ENCODE data around the gene ADSS2. TPM values are rescaled to one million over a fixed set of nuclear protein-coding genes. Genes with fewer than 3 reads are reported as not detected.

ADSS2 gene
- total and polyA plus RNA-seq, 2 donors (not counting 3 experiments of a cell fraction or from before 2014, with no cell fraction given), result 35.5 to 90.6 TPM

DNA sequence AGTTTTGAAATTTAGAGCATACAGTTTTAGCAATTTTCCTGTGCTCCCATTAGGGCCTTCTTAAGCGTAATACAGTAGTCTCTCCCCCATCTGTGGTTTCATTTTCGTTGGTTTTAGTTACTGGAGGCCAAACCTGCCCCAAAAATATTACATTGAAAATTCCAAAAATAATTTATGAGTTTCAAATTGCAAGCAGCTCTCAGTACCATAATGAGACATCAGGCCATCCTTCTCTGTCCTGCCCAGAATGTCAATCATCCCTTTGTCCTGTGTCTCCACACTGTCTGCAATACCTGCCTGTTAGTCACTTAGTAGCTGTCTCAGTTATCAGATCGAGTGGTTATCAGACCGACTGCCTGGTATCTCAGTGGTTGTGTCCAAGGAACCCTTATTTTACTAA lies 45.4 kb downstream of the ADSS2 start:
- Histone ChIP-seq H3K9ac (replicated peaks; ENCODE audit: extremely low read depth, insufficient read depth, low read length) (no peak overlapping the region), H3K27ac (ENCODE audit: insufficient read depth, low read depth, low read length) (no peak overlapping the region), H4K20me1 (replicated peaks; ENCODE audit: control insufficient read depth, extremely low read depth, insufficient read depth, low read length) (no peaks in the 10 kb centered on the region), H3K4me3 (replicated peaks in 1 of 3; ENCODE audit: insufficient read depth in 1 of 3, low read depth in 1 of 3, low read length in 3 of 3) (no peak overlapping the region), H3K4me2 (ENCODE audit: insufficient read depth, low read length) (no peak overlapping the region), H3K79me2 (ENCODE audit: control insufficient read depth, insufficient read depth, low read length) (no peaks in the 10 kb centered on the region), H3K4me1 (ENCODE audit: control insufficient read depth, extremely low read depth, insufficient read depth, low read length) (no peaks in the 10 kb centered on the region), H3K36me3 (ENCODE audit: control insufficient read depth in 2 of 2, extremely low read depth in 1 of 2, insufficient read depth in 2 of 2, low read length in 2 of 2) (peaks cover 12 to 17% of the 10 kb centered on the region in 2 experiments), H3K9me3 (replicated peaks; ENCODE audit: control insufficient read depth, insufficient read depth, low read length) (no peaks in the 10 kb centered on the region), H3K9me1 (replicated peaks; ENCODE audit: control insufficient read depth, extremely low read depth, insufficient read depth, low read length) (no peaks in the 10 kb centered on the region), H2AFZ (ENCODE audit: low read depth, low read length) (no peak overlapping the region), H3K27me3 (ENCODE audit: control insufficient read depth in 2 of 2, insufficient read depth in 2 of 2, low read length in 2 of 2) (no peaks in the 10 kb centered on the region)
- ChIA-PET CTCF (interaction anchor here (0.9 to 1.2 kb wide), 2 partner anchors 8 to 23 kb away, joined by 3 read pairs; no protein-coding TSS in a partner anchor), POLR2A (no interaction called here)
- FAIRE-seq (no peak), DNase-seq (ENCODE audit: low read depth, low spot score) (no peak)
- dilution Hi-C loops (cut with MboI; ENCODE audit: extremely low pct_ligation_motif_present, low sequenced_read_pairs), result no loop called here
- BruUV-seq (replicated peaks), result no TSS peak
- TF ChIP-seq POLR2A (IDR thresholded peaks at IDR 0.05; ENCODE audit: low read depth, low read length), result no peak
- intact Hi-C loops (cut with micrococcal nuclease), result no loop called here

- no peak for DNase-seq (ENCODE audit: low read depth, low spot score)
- ChIA-PET POLR2A (no interaction called here), CTCF (interaction anchor here (0.9 to 1.2 kb wide), 2 partner anchors 9 to 23 kb away, joined by 3 read pairs; no protein-coding TSS in a partner anchor)
- no peak overlapping the region for H3K27ac ChIP-seq (ENCODE audit: insufficient read depth, low read depth, low read length)
- no peaks in the 10 kb centered on the region for H3K79me2 ChIP-seq (ENCODE audit: control insufficient read depth, insufficient read depth, low read length)
- dilution Hi-C loops (cut with MboI; ENCODE audit: extremely low pct_ligation_motif_present, low sequenced_read_pairs) (no loop called here), intact Hi-C loops (cut with micrococcal nuclease) (no loop called here)
- FAIRE-seq, result no peak
- no peaks in the 10 kb centered on the region for H4K20me1 ChIP-seq (replicated peaks; ENCODE audit: control insufficient read depth, extremely low read depth, insufficient read depth, low read length)
- no peak overlapping the region for H3K4me2 ChIP-seq (ENCODE audit: insufficient read depth, low read length)
- no peaks in the 10 kb centered on the region for H3K27me3 ChIP-seq (ENCODE audit: control insufficient read depth in 2 of 2, insufficient read depth in 2 of 2, low read length in 2 of 2)
- no peak overlapping the region for H3K9ac ChIP-seq (replicated peaks; ENCODE audit: extremely low read depth, insufficient read depth, low read length)
- no peaks in the 10 kb centered on the region for H3K9me1 ChIP-seq (replicated peaks; ENCODE audit: control insufficient read depth, extremely low read depth, insufficient read depth, low read length)
- BruUV-seq (replicated peaks), result no TSS peak
- TF ChIP-seq, protein P1, sequence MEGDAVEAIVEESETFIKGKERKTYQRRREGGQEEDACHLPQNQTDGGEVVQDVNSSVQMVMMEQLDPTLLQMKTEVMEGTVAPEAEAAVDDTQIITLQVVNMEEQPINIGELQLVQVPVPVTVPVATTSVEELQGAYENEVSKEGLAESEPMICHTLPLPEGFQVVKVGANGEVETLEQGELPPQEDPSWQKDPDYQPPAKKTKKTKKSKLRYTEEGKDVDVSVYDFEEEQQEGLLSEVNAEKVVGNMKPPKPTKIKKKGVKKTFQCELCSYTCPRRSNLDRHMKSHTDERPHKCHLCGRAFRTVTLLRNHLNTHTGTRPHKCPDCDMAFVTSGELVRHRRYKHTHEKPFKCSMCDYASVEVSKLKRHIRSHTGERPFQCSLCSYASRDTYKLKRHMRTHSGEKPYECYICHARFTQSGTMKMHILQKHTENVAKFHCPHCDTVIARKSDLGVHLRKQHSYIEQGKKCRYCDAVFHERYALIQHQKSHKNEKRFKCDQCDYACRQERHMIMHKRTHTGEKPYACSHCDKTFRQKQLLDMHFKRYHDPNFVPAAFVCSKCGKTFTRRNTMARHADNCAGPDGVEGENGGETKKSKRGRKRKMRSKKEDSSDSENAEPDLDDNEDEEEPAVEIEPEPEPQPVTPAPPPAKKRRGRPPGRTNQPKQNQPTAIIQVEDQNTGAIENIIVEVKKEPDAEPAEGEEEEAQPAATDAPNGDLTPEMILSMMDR (IDR thresholded peaks at IDR 0.05; ENCODE audit: extremely low read depth in 1 of 2, insufficient read depth in 1 of 2, low read depth in 1 of 2, low read length in 2 of 2), result no peak
- TF ChIP-seq FOS (IDR thresholded peaks at IDR 0.05; ENCODE audit: borderline replicate concordance, insufficient read depth, low read length) (no peak), EZH2 (IDR thresholded peaks at IDR 0.05; ENCODE audit: borderline replicate concordance, low read depth, low read length, severe bottlenecking) (no peak), JUN (IDR thresholded peaks at IDR 0.05; ENCODE audit: borderline replicate concordance, insufficient read depth, insufficient read length, low read depth) (no peak), MYC (IDR thresholded peaks at IDR 0.05; ENCODE audit: low read depth, low read length) (no peak), GATA2 (IDR thresholded peaks at IDR 0.05; ENCODE audit: insufficient read depth, insufficient read length, low read depth, low read length) (no peak), POLR2A (IDR thresholded peaks at IDR 0.05; ENCODE audit: low read depth, low read length) (no peak), MAX (IDR thresholded peaks at IDR 0.05; ENCODE audit: insufficient read depth, insufficient read length) (no peak), POLR2AphosphoS5 (IDR thresholded peaks at IDR 0.05; ENCODE audit: insufficient read depth, low read depth, low read length) (no peak)
- H3K9me3 ChIP-seq (replicated peaks; ENCODE audit: control insufficient read depth, insufficient read depth, low read length), result no peaks in the 10 kb centered on the region
- H3K36me3 ChIP-seq (ENCODE audit: control insufficient read depth in 2 of 2, extremely low read depth in 1 of 2, insufficient read depth in 2 of 2, low read length in 2 of 2), result peaks cover 12 to 17% of the 10 kb centered on the region in 2 experiments
- no peak overlapping the region for H2AFZ ChIP-seq (ENCODE audit: low read depth, low read length)
- H3K4me1 ChIP-seq (ENCODE audit: control insufficient read depth, extremely low read depth, insufficient read depth, low read length), result no peaks in the 10 kb centered on the region
- no peak overlapping the region for H3K4me3 ChIP-seq (replicated peaks in 1 of 3; ENCODE audit: insufficient read depth in 1 of 3, low read depth in 1 of 3, low read length in 3 of 3)
Measured at GRCh38 chr1:244405856-244406255, 45.9 kb downstream of the ADSS2 start.
